Measurements from ENCODE around the gene ALDH3B1.

The ALDH3B1 gene

DNA sequence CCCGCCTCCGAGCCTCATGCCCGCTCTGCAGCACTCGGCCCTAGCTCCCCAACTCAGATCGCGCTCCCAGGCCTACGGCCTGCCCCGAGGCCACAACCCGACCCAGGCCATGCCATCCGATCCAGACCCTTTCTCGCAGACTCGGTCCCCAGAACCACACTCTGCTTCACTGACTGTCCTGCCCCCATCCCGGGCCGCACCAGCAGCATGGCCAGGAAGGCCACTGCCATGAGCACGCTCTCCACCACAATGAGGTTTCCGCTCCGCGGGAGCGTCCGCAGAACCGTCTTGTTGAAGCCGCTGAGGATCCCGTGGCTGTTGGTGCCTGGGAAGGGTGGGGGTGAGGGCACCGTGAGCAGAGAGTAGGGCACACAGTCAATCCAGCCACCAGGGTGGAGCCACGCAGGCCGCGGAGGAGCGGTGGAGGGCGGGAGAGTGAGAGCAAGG is 12.6 kb upstream of the ALDH3B1 start:
- DNase-seq (ENCODE audit: low read depth), result no peak

DNA sequence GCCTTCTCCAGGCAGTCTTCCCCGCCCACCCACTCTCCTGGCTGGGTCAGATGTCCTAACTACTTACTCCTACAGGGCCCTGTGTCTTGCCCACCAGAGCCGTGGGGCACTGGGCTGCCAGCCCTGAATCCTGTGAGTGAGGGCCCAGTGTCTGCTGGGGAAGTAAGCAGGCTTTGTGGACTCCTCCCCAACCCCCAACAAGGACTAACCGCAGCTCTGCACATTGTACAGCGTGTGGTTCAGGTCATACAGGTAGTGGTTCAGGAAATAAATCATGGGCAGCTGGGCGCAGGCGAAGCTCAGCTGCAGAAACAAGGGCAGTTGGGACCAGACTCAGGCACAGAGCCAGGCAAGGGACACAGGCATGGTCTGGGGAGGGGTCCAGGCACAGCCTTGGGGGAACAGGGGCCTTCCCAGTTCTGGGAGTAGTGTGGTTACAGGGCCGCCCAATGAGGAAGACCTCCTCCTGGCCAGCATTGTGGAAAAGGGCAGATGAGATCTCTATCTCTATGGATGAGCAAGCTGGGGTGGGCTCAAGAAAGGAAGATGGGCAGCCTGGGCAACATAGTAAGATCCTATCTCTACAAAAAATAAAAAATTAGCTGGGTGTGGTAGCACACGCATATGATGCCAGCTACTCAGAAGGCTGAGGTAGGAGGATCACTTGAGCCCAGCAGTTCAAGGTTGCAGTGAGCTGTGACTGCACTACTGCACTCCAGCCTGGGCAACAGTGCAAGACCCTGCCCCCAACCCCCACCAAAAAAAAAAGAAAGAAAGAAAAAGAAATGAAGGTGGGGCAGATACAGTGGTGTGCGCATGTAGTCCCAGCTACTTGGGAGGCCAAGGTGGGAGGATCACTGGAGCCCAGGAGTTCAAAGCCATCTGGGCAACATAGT is 11.7 kb upstream of the ALDH3B1 start:
- DNase-seq (ENCODE audit: low read depth), result no peak

DNA sequence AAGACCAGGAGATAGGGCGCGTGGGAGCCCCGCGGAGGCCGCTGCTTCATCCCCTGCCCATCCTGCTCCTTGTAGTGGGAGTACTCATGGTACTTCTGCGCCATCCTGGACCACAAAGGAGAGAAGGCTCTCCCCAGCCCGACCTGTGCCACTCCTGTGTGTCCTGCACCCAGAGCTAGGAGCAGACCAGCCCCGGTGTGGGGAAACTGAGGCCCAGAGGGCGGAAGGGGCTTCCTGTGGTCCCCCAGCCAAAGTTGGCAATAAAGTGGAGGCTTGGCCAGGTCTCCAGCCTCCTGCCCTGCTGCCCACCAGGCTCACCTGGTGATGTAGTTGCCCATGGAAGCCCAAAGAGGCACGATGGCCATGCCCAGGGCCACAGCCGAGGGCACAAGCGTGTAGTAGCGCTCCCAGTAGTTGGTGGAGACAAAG is 10.9 kb upstream of the ALDH3B1 start:
- DNase-seq (ENCODE audit: low read depth), result no peak

DNA sequence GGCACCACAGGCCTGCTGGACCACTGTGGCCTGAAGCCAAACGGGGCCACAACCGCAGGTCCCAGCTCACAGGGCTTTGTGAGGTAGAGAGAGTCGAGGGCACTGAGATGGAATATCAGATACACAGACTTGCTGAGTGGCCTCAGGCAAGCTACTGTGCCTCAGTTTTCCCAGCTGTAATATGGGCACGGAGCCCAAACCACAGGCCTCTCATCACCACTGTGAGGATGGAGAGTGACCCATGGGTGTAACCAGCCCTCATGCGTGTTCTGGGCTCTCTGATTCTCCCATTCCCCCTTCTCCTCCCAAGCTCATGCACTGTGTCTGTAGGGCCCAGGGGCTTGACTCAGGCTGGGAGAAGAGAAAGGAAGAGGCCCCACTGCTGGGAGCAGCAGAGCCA is 10.4 kb upstream of the ALDH3B1 start:
- no peak for DNase-seq (ENCODE audit: low read depth)

DNA sequence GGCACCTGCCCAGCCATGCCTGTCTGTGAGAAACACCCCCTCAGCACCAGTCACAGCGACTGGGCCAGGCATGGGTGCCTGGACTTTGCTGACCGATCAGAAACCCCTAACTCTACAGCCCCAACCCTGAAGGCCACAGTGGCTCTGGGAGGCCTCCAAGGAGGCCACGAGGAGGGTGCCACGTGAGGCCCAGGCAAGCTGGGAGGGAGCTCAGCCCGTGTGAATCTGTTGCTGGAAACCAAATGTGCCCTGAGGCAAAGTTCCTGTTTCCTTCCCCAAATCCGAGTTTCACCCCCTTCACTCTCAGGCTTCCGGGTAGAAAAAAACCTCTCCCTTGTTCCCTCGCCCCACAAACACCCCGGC is 7.6 kb upstream of the ALDH3B1 start:
- DNase-seq (ENCODE audit: low read depth), result no peak

DNA sequence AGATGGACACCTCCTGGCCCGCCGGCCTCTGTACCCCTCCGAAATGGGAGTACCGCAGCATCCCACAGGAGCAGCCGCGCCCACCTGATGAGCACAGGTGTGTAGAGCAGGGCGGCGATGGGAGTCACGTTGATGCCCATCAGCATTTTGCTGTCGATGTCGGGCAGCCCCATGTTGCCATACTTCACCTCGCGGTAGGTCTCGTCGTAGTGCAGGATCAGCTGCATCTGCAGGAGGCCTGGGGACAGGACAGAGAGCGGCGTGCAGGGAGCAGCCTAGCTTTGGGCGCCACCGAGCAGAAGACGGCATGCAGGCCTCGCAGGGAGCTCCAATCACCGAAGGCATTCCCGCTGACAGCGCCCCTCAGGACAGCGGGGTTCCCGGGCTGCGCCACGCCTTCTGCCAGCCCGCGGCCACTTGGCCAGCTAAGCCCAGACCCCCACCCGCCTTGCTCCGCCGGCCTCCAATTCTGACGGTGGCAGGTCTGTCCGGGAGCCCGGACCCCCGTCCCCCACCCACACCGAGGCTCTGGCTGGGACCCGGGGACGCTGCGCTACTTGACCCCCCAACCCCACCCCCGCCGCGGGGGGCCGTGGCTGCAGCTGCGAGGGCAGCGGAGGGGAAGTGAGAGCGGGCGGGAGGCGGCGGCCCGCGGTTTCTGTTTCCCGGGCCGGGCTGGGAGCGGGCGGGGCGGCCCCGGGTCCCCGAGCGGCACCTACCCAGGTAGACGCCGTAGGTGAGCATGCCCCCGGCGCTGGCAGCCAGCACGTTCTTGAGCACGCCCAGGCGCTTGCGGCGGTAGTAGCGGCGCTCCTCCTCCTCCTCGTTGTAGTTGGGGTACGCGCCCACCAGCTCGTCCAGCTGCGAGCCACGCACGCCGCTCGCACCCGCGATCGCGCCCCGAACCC is 6.9 kb upstream of the ALDH3B1 start:
- no peak for DNase-seq (ENCODE audit: low read depth)

DNA sequence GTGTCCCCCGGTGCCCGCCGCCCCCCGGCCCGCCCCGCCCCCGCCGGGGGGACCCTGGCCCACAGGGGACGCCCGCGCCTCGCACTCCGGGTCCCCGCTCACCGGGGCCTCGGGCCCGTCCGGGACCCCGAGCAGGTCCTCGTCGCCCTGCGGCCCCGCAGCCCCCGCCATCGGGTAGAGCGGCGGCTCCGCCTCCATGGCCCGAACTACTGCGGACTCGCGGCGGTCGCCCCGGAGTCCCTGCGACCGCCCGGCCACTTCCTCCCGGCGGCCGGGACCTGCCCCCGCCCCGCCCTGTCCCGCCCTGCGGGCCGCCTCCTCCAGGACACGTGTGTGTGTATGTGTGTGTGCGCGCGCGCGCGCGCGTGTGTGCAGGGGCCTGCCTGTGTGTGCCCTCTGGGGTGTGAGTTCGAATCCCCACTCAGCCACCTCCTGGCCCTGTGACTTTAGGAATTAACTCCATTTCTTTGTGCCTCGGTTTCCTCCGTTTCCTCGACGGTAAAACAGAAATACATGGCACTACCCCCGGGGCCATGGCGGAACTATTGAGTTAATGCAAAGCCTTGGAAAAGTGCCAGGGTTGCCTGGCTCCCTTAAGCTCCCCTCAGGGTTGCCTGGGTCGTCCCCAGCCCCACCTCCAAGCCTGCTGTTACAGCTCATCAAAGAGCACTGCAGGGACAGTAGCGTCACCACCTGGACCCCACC is 6.1 kb upstream of the ALDH3B1 start, which contains the start of gene UNC93B1:
TSS of gene UNC93B1 (minus strand) at position 252 of the 705 bp plus-strand sequence. CDS start at position 198, 54 bp downstream.
- DNase-seq (ENCODE audit: low read depth), result no peak

DNA sequence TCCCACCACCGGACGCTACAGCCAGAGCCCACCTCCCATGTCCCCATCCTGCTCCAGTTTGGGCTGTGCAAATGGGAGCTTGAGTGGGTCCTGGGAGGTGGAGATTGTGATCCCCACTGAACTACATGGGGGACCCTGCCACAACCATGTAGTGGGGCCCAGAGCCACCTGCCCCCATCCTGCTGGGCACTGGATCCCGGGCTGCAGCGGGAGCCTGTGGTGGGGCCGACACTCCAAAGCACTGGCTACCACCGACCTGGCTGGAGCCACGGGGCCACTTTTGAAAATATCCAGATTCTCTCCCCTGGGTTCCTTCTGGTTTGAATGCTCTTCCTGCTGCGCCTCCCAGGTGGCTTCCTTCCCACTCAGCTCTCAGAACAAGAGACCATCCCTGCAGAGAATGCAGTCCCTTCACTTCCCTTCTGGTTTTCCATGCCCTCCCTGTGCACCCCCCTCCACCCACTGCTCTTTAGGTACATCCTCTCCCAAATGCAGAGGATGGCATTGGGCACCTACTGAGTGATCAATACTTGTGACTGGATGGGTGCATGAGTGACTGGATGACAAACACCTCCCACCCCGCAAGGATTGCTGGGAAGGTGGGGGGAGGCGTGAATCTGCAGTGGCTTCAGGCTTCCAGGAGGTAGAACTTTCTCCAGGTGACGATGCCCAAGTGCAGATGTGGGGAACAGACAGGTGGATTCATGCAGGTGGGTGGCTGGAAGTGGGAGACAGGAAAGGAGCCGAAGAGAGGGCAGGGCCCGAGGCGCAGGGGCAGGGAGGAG is 5.4 kb upstream of the ALDH3B1 start:
- no peak for DNase-seq (ENCODE audit: low read depth)

DNA sequence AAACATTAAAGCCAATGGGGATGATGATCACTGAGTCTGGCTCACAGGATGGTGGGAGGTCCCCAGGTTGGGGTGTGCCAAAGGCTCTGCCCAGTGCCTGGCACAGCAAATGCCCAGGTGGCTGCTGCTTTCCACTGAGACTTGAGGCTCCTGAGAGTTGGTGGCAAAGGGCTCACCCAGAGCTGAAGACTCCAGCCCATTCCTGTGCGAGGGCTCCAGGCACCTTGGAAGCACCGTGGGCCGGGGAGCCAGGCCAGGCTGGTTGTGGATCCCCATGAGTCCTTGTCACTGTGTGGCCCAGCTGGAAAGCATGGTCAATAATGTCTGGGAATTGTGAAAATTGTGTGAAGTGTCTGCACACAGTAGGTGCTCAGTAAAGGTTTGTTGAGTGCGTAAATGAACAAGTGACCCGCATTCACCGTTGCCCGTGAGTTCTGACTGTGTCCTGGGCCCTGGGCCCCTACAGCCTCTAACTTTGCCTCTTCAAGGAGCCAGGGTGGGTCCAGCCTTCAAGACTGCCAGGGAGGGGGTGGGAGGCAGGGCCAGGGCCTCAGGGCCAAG is 3.4 kb upstream of the ALDH3B1 start:
- DNase-seq (ENCODE audit: low read depth), result no peak

DNA sequence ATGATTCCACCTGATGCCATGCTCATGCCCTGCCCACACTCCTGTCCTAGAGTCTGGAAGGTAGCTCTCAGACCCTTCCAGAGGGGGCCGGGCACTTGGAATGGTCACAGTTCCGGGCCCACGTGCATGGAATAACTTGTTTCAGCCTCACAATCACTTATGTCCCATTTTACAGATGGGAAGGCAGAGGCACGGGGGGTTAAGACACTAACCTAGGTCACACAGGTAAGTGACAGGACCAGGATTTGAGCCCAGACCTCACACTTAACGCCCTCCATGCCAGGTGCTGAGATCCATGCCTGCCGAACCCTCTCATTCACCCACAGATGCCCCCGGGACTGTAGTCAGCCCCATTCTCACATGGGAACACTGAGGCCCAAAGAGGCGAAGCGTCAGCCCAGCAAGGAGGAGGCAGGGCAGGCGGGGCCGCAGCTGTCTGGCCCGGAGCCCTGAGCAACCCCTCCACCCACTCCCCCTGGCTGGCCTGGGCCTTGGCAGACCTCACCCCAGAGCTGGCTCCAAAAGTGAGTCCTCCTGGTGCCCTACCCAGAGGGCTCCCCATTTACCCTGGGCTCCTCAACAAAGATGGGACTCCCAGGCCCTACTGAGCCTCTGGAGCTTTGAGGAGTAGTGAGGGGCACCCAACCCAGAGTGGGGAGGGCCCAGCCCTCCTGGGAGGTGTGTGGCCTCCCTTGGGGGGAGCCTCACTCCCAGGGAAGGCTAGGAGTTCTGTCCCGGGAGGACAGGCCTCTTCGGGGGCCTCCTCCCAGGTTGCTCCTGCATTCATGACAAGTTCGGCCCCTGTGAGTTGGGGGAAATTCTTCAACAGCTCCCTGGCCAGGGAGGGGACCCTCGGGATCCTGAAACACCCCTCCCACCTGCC is 2.4 kb upstream of the ALDH3B1 start:
- no peak for DNase-seq (ENCODE audit: low read depth)

DNA sequence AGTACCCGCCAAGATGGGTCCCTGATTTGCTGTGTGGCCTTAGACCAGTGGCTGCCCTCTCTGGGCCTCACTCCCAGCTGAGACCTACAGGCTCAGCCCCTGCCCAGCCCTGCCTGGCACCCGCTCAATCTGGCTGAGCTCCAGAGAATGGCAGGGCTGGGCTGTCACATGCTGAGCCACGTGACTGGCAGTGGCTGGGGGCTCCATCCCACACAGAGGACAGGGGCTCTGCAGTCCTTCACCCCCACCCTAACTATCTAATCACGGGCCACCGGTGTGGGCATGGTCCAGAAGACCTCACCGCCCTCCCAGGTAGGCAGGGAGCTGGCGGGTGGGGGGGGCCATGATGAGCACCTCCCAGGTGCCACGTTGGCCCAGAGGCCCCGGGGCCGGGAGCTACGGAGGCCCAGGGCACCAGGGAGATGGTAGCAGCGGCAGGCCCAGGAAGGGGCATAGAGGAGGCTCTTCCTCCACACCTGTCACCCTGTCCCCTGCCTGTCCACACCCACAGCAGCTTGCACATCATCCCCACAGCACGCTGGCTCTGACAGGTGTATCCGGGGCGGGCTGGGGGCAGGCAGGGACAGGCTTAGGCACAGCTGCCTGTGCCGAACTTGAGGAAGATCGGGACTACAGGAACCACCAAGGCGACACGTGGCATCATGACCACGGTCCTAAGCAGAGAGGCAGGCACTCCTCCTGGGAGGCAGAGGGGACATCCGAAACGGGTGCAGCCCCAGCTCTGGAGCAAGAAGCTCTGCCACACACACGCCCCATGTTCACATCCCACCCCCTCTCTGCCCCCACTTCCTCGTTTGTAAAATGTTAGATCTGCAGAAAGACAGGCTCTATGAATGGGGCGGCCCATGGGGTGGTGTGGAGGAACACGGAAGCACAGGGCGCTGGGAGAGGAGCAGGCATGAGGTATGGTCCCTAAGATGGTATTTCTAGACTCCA is 1.5 kb upstream of the ALDH3B1 start:
- no peak for DNase-seq (ENCODE audit: low read depth)

DNA sequence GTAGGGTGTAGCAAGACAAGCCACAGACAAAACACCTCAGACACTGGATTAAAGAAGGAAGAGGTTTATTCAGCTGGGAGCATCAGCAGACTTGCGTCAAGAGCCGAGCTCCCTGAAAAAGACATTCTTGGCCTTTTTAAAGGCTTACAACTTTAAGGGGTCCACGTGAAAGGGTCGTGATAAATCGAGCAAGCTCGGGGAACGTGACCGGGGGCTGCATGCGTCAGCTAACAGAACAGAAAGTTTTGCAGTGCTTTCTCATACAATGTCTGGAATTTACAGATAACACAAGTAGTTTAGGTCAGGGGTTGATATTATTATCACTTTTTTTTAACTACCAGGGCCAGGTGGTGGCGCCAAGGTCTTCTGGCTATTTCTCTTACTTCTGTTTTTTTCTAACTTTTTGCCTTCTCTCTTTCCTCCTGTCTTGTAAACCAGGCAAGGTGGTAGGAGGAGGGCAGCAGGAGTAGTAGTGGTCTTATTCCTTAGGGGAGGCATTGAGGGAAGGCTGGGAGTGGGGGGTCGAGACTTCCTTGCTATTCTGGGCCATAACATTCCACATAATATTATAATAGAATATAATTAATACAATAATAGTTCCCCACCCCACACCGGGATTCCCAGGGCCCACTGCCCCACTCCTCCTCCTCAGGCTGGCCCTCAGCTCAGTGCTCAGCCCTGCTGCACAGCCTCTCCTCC is 587 bp upstream of the ALDH3B1 start:
- DNase-seq (ENCODE audit: low read depth), result no peak

DNA sequence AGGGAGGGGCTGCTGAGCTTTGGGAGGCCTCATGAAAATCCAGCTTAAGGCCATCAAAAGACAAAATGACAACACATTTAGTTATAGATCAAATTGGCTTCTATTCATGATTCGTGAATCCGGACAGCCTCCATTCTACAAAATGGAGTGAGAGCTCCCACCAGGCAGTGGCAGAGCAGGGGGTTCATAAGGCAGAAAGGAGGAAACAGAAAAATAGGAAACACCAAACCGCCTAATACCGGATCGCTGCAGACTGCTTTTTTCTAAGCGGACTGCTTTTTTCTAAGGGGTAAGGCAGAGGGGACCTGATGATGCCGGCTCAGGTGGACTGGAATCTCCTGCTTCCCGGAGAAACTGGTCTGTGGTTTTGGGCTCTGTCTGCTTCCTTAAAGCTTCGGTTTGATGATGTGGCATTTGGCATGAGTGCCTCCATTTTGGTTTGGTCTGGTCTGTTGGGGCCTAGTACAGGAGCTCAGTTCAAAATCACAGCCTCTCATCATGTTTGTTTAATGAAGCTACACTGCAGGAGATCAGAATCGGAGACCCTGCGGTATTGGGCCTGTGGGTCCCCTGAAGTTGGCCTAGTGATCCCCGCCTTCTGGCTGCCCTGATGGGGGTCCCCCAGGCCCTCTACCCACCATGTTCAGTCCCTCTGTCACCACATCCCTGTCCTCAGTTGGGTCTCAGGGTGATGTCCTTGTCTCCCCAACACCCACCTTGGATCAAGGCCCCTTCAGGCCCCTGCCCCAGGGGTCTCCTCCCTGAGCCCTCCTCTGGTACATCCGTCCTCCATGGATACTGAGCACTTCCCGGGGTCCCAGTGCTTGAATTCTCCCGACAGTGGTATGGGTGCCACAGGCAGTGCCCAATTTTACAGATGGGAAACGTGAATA is 1.2 kb downstream of the ALDH3B1 start:
- DNase-seq (ENCODE audit: low read depth), result no peak

DNA sequence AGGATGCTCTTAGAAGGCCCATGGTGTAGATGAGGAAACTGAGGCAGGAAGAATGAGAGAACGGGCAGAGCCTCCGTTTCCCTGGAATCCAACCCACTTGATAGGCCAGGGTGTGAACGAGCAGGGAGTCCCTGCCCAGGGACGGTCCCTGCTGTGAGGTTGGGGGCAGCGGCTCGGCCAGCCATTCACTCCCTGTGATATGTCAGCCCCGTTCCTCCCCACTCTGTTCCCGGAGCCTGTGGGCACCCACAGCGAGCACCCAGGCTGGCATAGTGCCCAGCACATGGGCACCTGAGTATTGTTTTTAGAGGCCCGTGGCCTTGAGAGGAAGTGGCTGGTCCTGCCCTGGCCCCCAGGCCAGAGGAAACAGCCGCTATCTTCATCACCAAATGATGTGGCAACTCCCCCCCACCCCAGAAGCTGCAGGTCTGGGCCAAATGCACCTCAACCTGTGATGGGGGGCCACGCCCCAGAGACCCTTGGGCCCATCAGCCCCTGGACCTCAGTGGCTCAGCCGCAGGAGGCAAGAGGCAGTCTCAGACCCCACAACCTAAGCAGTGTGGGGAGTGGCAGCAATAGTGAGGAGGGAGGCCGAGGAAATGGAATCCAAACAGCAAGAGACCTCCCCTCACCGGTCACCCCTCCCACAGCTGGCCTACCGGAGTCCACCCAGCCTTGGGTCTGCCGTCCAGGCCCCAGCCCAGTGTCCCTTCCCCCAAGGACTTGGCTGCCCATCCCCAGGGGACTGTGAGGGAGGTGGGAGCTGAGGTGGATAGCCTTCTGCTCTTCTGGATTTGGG is 2.1 kb downstream of the ALDH3B1 start:
- no peak for DNase-seq (ENCODE audit: low read depth)

DNA sequence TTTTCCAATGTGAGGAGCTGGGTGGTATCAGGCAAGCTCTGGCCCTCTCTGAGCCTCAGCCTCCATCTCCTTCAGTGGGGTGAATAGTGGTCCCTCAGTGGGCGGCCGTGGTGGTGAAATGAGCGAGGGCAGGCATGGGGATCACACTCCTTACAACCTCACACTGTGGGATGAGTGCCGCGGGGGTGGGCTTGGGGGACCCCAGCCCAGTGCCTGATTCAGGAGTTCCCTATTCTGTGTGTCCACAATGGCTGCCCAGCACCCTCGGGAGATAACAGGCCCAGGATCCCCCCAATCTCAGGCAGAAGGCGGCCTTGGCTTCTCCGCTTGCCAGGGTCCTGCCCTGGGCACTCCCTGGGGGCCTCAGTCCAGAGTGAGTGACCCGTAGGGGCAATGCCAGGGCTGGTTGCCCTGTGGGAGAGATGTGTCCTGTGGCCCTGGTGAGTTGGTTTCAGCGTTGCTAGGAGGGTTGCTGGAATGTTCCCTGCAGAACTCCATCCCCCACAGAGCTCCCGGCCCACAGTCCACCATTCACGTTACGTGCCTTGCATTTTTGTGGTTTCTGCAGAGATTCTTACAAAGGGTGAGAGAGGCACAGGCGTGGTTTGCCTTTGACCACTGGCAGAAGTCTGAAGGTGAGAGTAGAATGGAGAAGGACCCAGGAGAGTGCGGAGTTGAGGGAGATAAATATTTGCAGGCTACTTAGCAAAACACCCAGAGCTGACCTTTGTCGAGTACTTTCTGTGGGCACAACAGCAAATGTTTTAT is 2.9 kb downstream of the ALDH3B1 start:
- DNase-seq (ENCODE audit: low read depth), result peak; percentile 77

Data from HS-5 (cell line).